ENCODE data around the gene ASNSD1. TPM values are rescaled to one million over a fixed set of nuclear protein-coding genes. Genes with fewer than 3 reads are reported as not detected.
"Not testable (repeated sequence)": the region's sequence is repeated elsewhere in the genome, so short reads cannot be mapped to it uniquely, and the experiment has no call there.

Gene ASNSD1
- total RNA-seq, 2 donors from 2014 or later, result 36.7 to 38.8 TPM

GRCh38 chr2:189659734-189660133, 1.5 kb upstream of the ASNSD1 start:
- no peak for TF ChIP-seq CTCF (IDR thresholded peaks at IDR 0.05)
- H3K27me3 ChIP-seq, result no peaks in the 10 kb centered on the region
- H3K36me3 ChIP-seq, result no peaks in the 10 kb centered on the region
- no peak overlapping the region for H3K4me3 ChIP-seq
- H3K9me3 ChIP-seq, result no peaks in the 10 kb centered on the region
- no peak for DNase-seq (ENCODE audit: low spot score)
- peaks cover 0 to 29% of the 10 kb centered on the region in 2 donors for H3K4me1 ChIP-seq
- H3K27ac ChIP-seq, result no peak overlapping the region

DNA sequence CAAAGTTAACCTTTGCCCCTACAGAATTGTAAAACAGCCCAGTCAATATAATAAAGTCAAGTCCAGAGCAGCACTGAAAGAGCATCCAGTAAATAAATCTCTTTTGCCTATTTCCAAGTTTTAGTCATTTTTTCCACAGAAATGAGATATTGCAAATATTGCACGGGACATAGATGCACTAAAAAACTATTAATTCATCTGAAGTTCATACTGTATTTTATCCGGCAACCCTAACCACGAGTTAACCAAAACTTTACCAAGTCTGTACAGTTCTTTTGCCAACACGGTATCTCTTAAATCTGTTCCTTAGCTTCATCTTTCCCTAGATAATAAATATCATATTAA, 484 bp upstream of the ASNSD1 start:
- Histone ChIP-seq H3K36me3 (no peaks in the 10 kb centered on the region), H3K4me3 (no peak overlapping the region), H3K27ac (no peak overlapping the region), H3K27me3 (no peaks in the 10 kb centered on the region), H3K9me3 (no peaks in the 10 kb centered on the region), H3K4me1 (peaks cover 0 to 33% of the 10 kb centered on the region in 2 donors)
- DNase-seq (ENCODE audit: low spot score), result no peak
- no peak for TF ChIP-seq CTCF (IDR thresholded peaks at IDR 0.05)

DNA sequence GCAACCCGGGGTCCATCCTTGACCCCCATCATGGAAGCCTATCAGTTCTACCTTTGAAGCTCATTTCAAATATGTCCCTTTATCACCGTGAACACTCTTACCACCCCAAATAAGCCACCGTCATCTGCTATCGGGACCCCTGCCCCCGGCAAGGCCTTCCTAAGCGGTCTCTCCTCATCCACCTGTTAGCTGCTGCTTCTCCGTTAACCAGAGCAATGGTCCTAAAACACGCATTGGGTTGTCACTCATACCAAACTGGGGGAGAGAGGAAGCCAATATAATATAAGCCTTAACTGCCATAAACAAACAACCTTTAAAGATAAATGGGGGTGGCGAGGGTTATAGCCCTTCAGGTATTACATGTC, 680 bp downstream of the ASNSD1 start:
- no peak for TF ChIP-seq CTCF (IDR thresholded peaks at IDR 0.05)
- DNase-seq (ENCODE audit: low spot score), result no peak
- H3K4me1 ChIP-seq, result peaks cover 0 to 33% of the 10 kb centered on the region in 2 donors
- H3K27ac ChIP-seq, result peak overlapping the region; percentile 87 to 93
- no peaks in the 10 kb centered on the region for H3K27me3 ChIP-seq
- H3K9me3 ChIP-seq, result no peaks in the 10 kb centered on the region
- peaks cover under 1% of the 10 kb centered on the region for H3K36me3 ChIP-seq
- peak overlapping the region; percentile 87 to 96 for H3K4me3 ChIP-seq

- Histone ChIP-seq H3K36me3 (peaks cover 8% of the 10 kb centered on the region), H3K27me3 (no peaks in the 10 kb centered on the region), H3K4me1 (peaks cover 0 to 33% of the 10 kb centered on the region in 2 donors), H3K9me3 (no peaks in the 10 kb centered on the region), H3K4me3 (peak overlapping the region in 1 of 2 donors; percentile 87), H3K27ac (peak overlapping the region in 1 of 2 donors; percentile 93)
- TF ChIP-seq CTCF (IDR thresholded peaks at IDR 0.05), result no peak
- no peak for DNase-seq (ENCODE audit: low spot score)
Observed at GRCh38 chr2:189662669-189663226, 1.5 kb downstream of the ASNSD1 start.

GRCh38 chr2:189663319-189663718, 2.1 kb downstream of the ASNSD1 start:
- H3K9me3 ChIP-seq; H3K27me3 ChIP-seq; H3K4me3 ChIP-seq; DNase-seq (ENCODE audit: low spot score); H3K27ac ChIP-seq: not testable (repeated sequence)
- H3K36me3 ChIP-seq, result peaks cover 14% of the 10 kb centered on the region
- peaks cover 0 to 33% of the 10 kb centered on the region in 2 donors for H3K4me1 ChIP-seq

- peaks cover 0 to 11% of the 10 kb centered on the region in 2 donors for H3K4me1 ChIP-seq
- no peak overlapping the region for H3K4me3 ChIP-seq
- H3K27ac ChIP-seq, result no peak overlapping the region
- no peaks in the 10 kb centered on the region for H3K27me3 ChIP-seq
- peaks cover 33% of the 10 kb centered on the region for H3K36me3 ChIP-seq
- no peaks in the 10 kb centered on the region for H3K9me3 ChIP-seq
- TF ChIP-seq CTCF (IDR thresholded peaks at IDR 0.05), result no peak
- no peak for DNase-seq (ENCODE audit: low spot score)
Observed at GRCh38 chr2:189669913-189670312, 8.7 kb downstream of the ASNSD1 start.
